Astrocyte (in vitro differentiated cells and primary cell): Measurements from ENCODE around the gene PTPN4.

Experiments used
- EZH2 ChIP-seq: IDR thresholded peaks from 2 replicates; pipeline ENCODE4 v1.6.1; 2012; ENCODE audit warnings: mild to moderate bottlenecking, low read length, inconsistent platforms; ENCODE audit not compliant: insufficient read depth
- TF ChIP-seq, protein P1 (sequence below): IDR thresholded peaks from 2 replicates; pipeline ENCODE4 v1.5.1; 2011; ENCODE audit warnings: low read depth, mild to moderate bottlenecking, inconsistent platforms, low read length, moderate library complexity; ENCODE audit not compliant: insufficient read depth

DNA sequence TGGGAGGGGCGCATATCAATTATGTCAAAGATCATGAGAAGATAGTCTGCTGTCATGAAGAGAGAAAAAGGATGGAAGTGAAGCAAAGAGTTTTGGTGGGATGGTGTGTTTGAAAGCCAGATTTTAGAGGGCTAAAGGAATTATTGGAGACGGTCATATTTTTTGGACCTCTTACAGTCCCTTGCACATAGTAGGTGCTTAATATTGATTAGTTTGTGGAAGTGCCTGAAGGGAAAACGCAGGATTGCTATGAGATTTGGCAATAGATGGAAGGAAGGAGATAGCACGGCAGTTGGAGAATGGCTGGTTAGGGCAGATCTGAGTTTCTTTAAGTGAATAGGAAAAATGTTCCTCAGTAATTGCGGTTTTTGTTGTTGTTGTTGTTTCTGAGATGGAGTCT is 269.1 kb downstream of the PTPN4 start:
- TF ChIP-seq, protein P1, sequence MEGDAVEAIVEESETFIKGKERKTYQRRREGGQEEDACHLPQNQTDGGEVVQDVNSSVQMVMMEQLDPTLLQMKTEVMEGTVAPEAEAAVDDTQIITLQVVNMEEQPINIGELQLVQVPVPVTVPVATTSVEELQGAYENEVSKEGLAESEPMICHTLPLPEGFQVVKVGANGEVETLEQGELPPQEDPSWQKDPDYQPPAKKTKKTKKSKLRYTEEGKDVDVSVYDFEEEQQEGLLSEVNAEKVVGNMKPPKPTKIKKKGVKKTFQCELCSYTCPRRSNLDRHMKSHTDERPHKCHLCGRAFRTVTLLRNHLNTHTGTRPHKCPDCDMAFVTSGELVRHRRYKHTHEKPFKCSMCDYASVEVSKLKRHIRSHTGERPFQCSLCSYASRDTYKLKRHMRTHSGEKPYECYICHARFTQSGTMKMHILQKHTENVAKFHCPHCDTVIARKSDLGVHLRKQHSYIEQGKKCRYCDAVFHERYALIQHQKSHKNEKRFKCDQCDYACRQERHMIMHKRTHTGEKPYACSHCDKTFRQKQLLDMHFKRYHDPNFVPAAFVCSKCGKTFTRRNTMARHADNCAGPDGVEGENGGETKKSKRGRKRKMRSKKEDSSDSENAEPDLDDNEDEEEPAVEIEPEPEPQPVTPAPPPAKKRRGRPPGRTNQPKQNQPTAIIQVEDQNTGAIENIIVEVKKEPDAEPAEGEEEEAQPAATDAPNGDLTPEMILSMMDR = no peak
- no peak for TF ChIP-seq EZH2
